ENCODE measurements around the gene TRIM51. TPM values are rescaled to one million over a fixed set of nuclear protein-coding genes. Genes with fewer than 3 reads are reported as not detected.
"Not testable (repeated sequence)": the region's sequence is repeated elsewhere in the genome, so short reads cannot be mapped to it uniquely, and the experiment has no call there.

TRIM51 gene
- total and polyA plus RNA-seq, 8 donors = not detected

DNA sequence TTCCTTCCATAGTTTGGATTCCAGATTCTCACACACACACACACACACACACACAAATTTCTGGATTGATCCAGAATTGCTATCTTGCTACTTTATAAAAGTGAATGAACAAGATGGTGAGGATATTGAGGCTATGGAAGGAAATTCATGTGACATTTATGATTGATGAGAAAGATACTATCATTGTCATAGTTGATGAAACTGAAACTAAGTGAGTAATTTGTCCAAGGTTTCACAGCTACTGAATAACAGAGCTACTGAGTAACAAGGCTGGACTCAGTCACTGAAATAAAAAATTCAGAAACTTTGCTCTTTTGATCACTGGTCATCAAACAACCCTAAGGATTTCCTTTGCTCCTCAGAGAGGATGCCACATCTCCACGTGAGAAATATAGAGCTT, 28.4 kb upstream of the TRIM51 start:
- TF ChIP-seq CTCF (IDR thresholded peaks at IDR 0.05) = no peak
- TF ChIP-seq POLR2A (IDR thresholded peaks at IDR 0.05) = no peak
- no peak for TF ChIP-seq POLR2AphosphoS5 (IDR thresholded peaks at IDR 0.05)
- TF ChIP-seq EP300 (IDR thresholded peaks at IDR 0.05) = no peak
- Histone ChIP-seq H3K9me3 (no peaks in the 10 kb centered on the region), H3K27me3 (no peaks in the 10 kb centered on the region), H3K36me3 (no peaks in the 10 kb centered on the region), H3K27ac (no peak overlapping the region), H3K4me1 (no peaks in the 10 kb centered on the region), H3K4me3 (no peak overlapping the region)
- WGBS, 5 donors = 13 to 22% (median 20%) methylated on average over 1 of the region's 1 CpG
- DNase-seq = no peak
- intact Hi-C loops (cut with DNase I; ENCODE audit: low total_unique reads) = no loop called here

DNA sequence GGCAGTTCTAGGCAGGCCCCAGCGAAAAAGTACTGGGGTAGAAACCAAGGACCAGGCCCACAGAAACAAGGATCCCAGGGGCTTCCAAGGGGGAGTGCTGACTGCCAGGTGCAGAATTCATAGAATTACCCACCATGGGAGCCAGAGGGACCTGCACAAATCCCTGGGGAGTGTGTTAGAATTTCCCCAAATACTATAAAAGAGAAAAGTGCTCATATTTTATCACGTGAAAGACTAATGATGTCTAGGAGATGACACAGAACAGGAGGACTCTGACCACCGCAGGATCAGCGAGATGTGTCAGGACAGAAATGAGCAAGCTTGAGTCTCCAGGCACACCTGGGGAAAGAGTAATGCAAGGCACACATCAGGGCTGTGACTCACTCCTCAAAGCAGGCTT, 15.7 kb upstream of the TRIM51 start:
- intact Hi-C loops (cut with DNase I; ENCODE audit: low total_unique reads); DNase-seq; H3K4me1 ChIP-seq; H3K4me3 ChIP-seq; H3K27me3 ChIP-seq; H3K27ac ChIP-seq; H3K36me3 ChIP-seq: not testable (repeated sequence)
- 74 to 95% (median 83%) methylated on average over 4 of the region's 4 CpGs for WGBS, 5 donors
- H3K9me3 ChIP-seq = peaks cover 0 to 12% (median 3%) of the 10 kb centered on the region in 4 donors

DNA sequence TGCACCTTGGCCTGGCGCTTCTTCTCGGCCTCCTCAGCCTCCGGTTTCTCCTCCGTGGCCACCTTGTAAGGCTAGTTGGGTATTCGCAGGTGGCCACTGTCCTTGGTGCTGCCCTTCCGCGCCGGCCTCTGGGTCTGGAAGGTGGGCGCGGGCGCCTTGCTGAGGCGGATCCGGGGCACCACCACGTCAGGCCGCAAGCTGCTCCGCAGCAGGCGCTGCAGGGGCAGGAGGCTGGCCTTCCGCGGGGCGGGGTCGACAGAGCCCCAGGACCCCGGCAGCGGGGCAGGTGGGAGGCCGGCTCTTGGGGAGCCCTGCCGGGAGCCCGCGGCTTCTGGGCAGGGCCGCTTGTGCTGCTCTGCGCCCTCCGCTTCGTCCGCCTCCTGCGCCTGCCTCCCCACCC, 10.4 kb upstream of the TRIM51 start:
- 18 to 42% (median 30%) methylated on average over 4 to 33 of the region's 33 CpGs for WGBS, 5 donors
- intact Hi-C loops (cut with DNase I; ENCODE audit: low total_unique reads); H3K27me3 ChIP-seq; H3K4me1 ChIP-seq; H3K27ac ChIP-seq; H3K36me3 ChIP-seq; H3K4me3 ChIP-seq: not testable (repeated sequence)
- H3K9me3 ChIP-seq = peaks cover 0 to 28% (median 19%) of the 10 kb centered on the region in 4 donors
- DNase-seq = peak in 1 of 2 donors; percentile 13

DNA sequence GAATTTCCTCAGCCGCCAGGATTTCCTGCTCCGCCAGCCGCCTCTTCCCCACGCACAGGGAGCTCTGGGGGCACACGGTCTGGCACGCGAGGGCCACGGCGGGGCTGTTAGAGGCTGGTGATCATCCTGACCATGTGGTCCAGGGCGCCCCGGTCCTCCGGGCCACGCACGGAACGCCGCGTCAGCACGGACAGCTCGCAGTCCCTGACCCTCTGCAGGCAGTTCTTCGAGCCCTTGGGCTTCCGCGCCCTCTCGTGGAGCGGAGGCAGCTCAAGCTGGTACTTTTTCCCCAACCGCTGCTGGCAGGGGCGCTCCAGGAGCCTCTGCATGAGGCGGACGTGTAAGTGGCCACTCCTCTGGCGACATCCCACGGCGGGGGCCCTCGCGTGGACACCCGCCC, 10.0 kb upstream of the TRIM51 start:
- H3K9me3 ChIP-seq = peaks cover 0 to 28% (median 19%) of the 10 kb centered on the region in 4 donors
- H3K27me3 ChIP-seq; H3K27ac ChIP-seq; H3K4me3 ChIP-seq; intact Hi-C loops (cut with DNase I; ENCODE audit: low total_unique reads); H3K36me3 ChIP-seq; H3K4me1 ChIP-seq: not testable (repeated sequence)
- DNase-seq = peak in 1 of 2 donors; percentile 30
- WGBS, 5 donors = 21 to 44% (median 29%) methylated on average over 10 to 34 of the region's 34 CpGs

DNA sequence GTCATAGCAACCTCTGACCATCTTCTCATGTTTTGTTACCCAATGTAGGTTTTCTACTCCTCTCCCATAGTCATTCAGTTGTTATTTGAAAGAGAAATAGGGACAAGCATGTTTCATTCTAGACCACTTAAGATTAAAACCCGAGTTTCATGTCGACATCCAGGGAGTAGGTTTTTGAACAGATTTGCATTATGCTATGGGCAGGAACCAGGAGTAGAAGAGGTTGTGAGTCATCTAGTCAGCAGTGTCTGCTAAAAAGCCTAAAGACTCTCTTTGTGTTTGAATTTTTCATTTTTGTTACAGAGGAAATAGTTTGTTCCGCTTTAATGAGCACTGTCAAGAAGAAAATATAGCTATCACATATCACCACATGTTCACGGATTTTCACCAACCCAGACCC, 1.9 kb downstream of the TRIM51 start:
- DNase-seq; H3K4me3 ChIP-seq; H3K36me3 ChIP-seq; H3K9me3 ChIP-seq; H3K27me3 ChIP-seq; intact Hi-C loops (cut with DNase I; ENCODE audit: low total_unique reads); H3K4me1 ChIP-seq; H3K27ac ChIP-seq: not testable (repeated sequence)
- 84 to 86% (median 86%) methylated on average over 4 of the region's 4 CpGs for WGBS, 5 donors

- 83 to 93% (median 87%) methylated on average over 9 of the region's 9 CpGs for WGBS, 5 donors
Measured at GRCh38 chr11:55885481-55885880, 2.4 kb downstream of the TRIM51 start.

DNA sequence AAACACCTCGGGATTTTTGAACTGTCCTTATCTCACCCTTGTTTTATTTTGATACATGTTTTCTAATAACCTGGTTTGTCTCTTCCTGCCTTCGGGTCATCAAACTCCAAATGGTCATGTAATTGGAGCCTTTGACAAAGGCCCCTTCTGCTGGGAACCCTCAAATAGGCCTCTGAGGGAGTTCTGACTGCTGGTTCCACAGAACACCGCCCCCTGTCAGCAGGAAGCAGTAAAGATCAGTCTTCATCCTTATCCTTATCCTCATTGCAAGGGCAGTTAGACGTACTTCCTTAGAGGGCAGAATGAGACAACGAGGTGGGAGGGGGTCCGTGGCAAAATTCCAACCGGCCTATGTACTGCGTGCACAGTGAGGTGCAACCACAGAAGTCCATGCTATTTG, 12.1 kb downstream of the TRIM51 start:
- no peak overlapping the region for H3K4me3 ChIP-seq
- intact Hi-C loops (cut with DNase I; ENCODE audit: low total_unique reads) = no loop called here
- WGBS, 5 donors = 47 to 61% (median 51%) methylated on average over 8 of the region's 8 CpGs
- H3K36me3 ChIP-seq = no peaks in the 10 kb centered on the region
- DNase-seq = no peak
- H3K4me1 ChIP-seq = no peaks in the 10 kb centered on the region
- no peaks in the 10 kb centered on the region for H3K27me3 ChIP-seq
- no peak for TF ChIP-seq POLR2A (IDR thresholded peaks at IDR 0.05)
- no peak overlapping the region for H3K27ac ChIP-seq
- H3K9me3 ChIP-seq = peaks cover 0 to 45% (median 6%) of the 10 kb centered on the region in 4 donors

More at GRCh38 chr11:55885481-55885880, 2.4 kb downstream of the TRIM51 start:
- H3K4me3 ChIP-seq; H3K9me3 ChIP-seq; H3K4me1 ChIP-seq; H3K27me3 ChIP-seq; intact Hi-C loops (cut with DNase I; ENCODE audit: low total_unique reads); H3K36me3 ChIP-seq; H3K27ac ChIP-seq; DNase-seq: not testable (repeated sequence)

DNA sequence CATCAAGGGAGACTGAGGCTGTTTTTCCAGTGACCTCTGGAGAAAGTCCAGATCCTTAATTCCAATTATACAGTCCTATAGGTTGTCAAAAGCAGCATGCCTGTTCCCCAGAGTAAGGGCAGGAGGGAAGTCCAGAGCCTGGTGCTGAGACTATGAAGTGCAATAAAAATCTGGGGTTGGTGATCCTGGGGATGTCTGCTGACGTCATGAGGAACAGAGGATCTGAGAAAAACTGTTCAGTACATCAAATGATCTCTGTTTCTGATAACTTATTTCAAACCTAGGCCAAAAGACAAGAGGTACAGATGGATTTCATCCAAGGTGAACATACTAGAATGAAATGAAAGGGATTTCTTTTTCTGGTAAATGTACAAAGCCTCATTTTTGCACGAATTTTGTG, 19.2 kb downstream of the TRIM51 start:
- WGBS, 5 donors = 18 to 41% (median 22%) methylated on average over 2 of the region's 2 CpGs
- DNase-seq = no peak
- peaks cover 0 to 13% (median 0%) of the 10 kb centered on the region in 4 donors for H3K9me3 ChIP-seq
- intact Hi-C loops (cut with DNase I; ENCODE audit: low total_unique reads) = no loop called here
- H3K4me1 ChIP-seq = no peaks in the 10 kb centered on the region
- TF ChIP-seq EP300 (IDR thresholded peaks at IDR 0.05) (no peak), POLR2A (IDR thresholded peaks at IDR 0.05) (no peak), CTCF (IDR thresholded peaks at IDR 0.05) (no peak), POLR2AphosphoS5 (IDR thresholded peaks at IDR 0.05) (no peak)
- H3K4me3 ChIP-seq = no peak overlapping the region
- no peak overlapping the region for H3K27ac ChIP-seq
- H3K27me3 ChIP-seq = no peaks in the 10 kb centered on the region
- no peaks in the 10 kb centered on the region for H3K36me3 ChIP-seq
